ENCODE measurements around the gene ZNF324. TPM values are rescaled to one million over a fixed set of nuclear protein-coding genes. Genes with fewer than 3 reads are reported as not detected.

Gene ZNF324
- total and polyA plus RNA-seq, 2 of the 13 experiments (the other 11 are each of a cell fraction or from before 2014, with no cell fraction given), result 1.1 to 4.7 TPM

- TF ChIP-seq, protein P1, sequence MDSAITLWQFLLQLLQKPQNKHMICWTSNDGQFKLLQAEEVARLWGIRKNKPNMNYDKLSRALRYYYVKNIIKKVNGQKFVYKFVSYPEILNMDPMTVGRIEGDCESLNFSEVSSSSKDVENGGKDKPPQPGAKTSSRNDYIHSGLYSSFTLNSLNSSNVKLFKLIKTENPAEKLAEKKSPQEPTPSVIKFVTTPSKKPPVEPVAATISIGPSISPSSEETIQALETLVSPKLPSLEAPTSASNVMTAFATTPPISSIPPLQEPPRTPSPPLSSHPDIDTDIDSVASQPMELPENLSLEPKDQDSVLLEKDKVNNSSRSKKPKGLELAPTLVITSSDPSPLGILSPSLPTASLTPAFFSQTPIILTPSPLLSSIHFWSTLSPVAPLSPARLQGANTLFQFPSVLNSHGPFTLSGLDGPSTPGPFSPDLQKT (CRISPR knock-in tag; IDR thresholded peaks at IDR 0.05; ENCODE audit: borderline replicate concordance), result no peak
- TF ChIP-seq KMT2A (CRISPR knock-in tag; IDR thresholded peaks at IDR 0.05), result peak; percentile 45; the same call in 1 of the 2 replicates
- no peak for TF ChIP-seq PHB2 (IDR thresholded peaks at IDR 0.05; ENCODE audit: partially characterized antibody)
- TF ChIP-seq RFXAP (CRISPR knock-in tag; IDR thresholded peaks at IDR 0.05; ENCODE audit: borderline replicate concordance), result 0 out of 2 replicates have a peak, but pooled peaks have one; percentile 24
- TF ChIP-seq SIX1 (CRISPR knock-in tag; IDR thresholded peaks at IDR 0.05; ENCODE audit: borderline replicate concordance), result no peak
- TF ChIP-seq ZNF124 (CRISPR knock-in tag; IDR thresholded peaks at IDR 0.05), result no peak
- no peak for TF ChIP-seq ZBTB37 (CRISPR knock-in tag; IDR thresholded peaks at IDR 0.05)
- no peak for TF ChIP-seq ZFP41 (CRISPR knock-in tag; IDR thresholded peaks at IDR 0.05; ENCODE audit: borderline replicate concordance)
- TF ChIP-seq NFYB (CRISPR knock-in tag; IDR thresholded peaks at IDR 0.05), result peak; percentile 95
- TF ChIP-seq ATF7-NPFF (CRISPR knock-in tag; IDR thresholded peaks at IDR 0.05; ENCODE audit: low read depth), result 0 out of 2 replicates have a peak, but pooled peaks have one; percentile 34
- TF ChIP-seq, protein P2, sequence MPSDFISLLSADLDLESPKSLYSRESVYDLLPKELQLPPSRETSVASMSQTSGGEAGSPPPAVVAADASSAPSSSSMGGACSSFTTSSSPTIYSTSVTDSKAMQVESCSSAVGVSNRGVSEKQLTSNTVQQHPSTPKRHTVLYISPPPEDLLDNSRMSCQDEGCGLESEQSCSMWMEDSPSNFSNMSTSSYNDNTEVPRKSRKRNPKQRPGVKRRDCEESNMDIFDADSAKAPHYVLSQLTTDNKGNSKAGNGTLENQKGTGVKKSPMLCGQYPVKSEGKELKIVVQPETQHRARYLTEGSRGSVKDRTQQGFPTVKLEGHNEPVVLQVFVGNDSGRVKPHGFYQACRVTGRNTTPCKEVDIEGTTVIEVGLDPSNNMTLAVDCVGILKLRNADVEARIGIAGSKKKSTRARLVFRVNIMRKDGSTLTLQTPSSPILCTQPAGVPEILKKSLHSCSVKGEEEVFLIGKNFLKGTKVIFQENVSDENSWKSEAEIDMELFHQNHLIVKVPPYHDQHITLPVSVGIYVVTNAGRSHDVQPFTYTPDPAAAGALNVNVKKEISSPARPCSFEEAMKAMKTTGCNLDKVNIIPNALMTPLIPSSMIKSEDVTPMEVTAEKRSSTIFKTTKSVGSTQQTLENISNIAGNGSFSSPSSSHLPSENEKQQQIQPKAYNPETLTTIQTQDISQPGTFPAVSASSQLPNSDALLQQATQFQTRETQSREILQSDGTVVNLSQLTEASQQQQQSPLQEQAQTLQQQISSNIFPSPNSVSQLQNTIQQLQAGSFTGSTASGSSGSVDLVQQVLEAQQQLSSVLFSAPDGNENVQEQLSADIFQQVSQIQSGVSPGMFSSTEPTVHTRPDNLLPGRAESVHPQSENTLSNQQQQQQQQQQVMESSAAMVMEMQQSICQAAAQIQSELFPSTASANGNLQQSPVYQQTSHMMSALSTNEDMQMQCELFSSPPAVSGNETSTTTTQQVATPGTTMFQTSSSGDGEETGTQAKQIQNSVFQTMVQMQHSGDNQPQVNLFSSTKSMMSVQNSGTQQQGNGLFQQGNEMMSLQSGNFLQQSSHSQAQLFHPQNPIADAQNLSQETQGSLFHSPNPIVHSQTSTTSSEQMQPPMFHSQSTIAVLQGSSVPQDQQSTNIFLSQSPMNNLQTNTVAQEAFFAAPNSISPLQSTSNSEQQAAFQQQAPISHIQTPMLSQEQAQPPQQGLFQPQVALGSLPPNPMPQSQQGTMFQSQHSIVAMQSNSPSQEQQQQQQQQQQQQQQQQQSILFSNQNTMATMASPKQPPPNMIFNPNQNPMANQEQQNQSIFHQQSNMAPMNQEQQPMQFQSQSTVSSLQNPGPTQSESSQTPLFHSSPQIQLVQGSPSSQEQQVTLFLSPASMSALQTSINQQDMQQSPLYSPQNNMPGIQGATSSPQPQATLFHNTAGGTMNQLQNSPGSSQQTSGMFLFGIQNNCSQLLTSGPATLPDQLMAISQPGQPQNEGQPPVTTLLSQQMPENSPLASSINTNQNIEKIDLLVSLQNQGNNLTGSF (CRISPR knock-in tag; IDR thresholded peaks at IDR 0.05), result no peak
- no peak for TF ChIP-seq KLF9 (CRISPR knock-in tag; IDR thresholded peaks at IDR 0.05; ENCODE audit: low read depth)
- no peak for TF ChIP-seq ZNF138 (CRISPR knock-in tag; IDR thresholded peaks at IDR 0.05; ENCODE audit: low read depth)
- no peak for TF ChIP-seq KLF6 (CRISPR knock-in tag; IDR thresholded peaks at IDR 0.05)
- TF ChIP-seq U2AF2 (IDR thresholded peaks at IDR 0.05; ENCODE audit: low read depth, low read length), result no peak
- TF ChIP-seq, protein P3, sequence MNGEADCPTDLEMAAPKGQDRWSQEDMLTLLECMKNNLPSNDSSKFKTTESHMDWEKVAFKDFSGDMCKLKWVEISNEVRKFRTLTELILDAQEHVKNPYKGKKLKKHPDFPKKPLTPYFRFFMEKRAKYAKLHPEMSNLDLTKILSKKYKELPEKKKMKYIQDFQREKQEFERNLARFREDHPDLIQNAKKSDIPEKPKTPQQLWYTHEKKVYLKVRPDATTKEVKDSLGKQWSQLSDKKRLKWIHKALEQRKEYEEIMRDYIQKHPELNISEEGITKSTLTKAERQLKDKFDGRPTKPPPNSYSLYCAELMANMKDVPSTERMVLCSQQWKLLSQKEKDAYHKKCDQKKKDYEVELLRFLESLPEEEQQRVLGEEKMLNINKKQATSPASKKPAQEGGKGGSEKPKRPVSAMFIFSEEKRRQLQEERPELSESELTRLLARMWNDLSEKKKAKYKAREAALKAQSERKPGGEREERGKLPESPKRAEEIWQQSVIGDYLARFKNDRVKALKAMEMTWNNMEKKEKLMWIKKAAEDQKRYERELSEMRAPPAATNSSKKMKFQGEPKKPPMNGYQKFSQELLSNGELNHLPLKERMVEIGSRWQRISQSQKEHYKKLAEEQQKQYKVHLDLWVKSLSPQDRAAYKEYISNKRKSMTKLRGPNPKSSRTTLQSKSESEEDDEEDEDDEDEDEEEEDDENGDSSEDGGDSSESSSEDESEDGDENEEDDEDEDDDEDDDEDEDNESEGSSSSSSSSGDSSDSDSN (CRISPR knock-in tag; IDR thresholded peaks at IDR 0.05), result peak; percentile 35; the same call in 1 of the 2 replicates
- no peak for TF ChIP-seq MEIS1 (CRISPR knock-in tag; IDR thresholded peaks at IDR 0.05; ENCODE audit: borderline replicate concordance)
- no peak for TF ChIP-seq NRL (CRISPR knock-in tag; IDR thresholded peaks at IDR 0.05; ENCODE audit: borderline replicate concordance)
Measured at GRCh38 chr19:58451358-58452101, 15.3 kb upstream of the ZNF324 start, which contains the start of gene ZNF324B (continued).
